ENCODE results near the gene TOMM70.
A peak's percentile ranks its signal among the peaks of the same experiment; 100 is the strongest.
"Not testable (repeated sequence)": the region's sequence is repeated elsewhere in the genome, so short reads cannot be mapped to it uniquely, and the experiment has no call there.

TOMM70 gene

GRCh38 chr3:100400780-100401673 lies at the start of gene TOMM70, which contains the start of gene LNP1:
Gene TOMM70, minus strand, starts transcription at chr3:100401089. Its CDS starts 140 bp downstream, at chr3:100400949.
Gene LNP1, plus strand, starts transcription at chr3:100401539. Its CDS starts 28,191 bp downstream, at chr3:100429730.
- DNase-seq, result peak; percentile 95 to 99 (median 98)
- intact Hi-C loops (cut with DNase I), result loop anchor here (5.0 kb wide), 1 partner anchor 306 kb away; the partner anchor contains the start of gene TFG

DNA sequence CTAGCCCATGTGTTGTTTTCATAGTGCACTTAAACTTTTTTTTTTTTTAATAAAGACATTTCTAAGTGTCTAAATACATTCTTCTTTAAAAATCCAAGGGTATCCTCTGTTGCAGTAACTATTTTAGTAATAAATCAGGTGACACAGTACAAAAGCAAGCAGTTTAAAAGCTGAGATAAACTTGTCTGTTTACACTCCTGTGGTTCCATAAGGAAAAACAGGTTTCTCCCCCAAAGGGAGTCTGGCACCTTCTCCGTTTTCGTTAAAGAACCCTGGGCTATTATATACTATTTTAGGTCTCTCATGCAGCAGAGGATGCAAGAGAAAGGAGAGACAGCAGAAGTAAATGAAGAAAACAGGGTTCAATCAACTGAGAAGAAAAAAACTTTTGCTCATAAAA lies 48.3 kb upstream of the TOMM70 start:
- intact Hi-C loops (cut with DNase I), result no loop called here
- DNase-seq, result no peak

- no peak for DNase-seq
- intact Hi-C loops (cut with DNase I), result no loop called here
Observed at GRCh38 chr3:100448079-100448478, 47.2 kb upstream of the TOMM70 start.

GRCh38 chr3:100447067-100447466 lies 46.2 kb upstream of the TOMM70 start:
- DNase-seq; intact Hi-C loops (cut with DNase I): not testable (repeated sequence)

DNA sequence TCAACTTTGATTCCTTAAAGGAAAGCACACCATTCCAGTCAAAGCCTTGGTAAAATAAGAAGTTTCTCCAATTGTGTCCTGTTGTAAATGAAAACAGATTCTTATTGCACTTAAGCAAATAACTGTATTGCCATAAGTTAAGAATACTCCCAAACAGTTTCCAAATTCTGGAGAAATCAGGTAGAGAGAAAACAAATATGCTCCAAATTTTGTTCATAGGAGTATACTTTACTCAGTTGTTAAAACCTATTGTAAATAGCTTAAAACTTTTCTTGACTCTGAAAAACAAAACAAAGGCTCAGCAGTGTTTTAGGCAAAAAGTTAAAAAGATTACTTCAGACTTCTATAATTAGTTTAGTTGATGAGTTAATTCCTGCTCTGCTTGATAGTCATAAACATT lies 42.8 kb upstream of the TOMM70 start:
- DNase-seq, result no peak
- intact Hi-C loops (cut with DNase I), result no loop called here

GRCh38 chr3:100440895-100441294 lies 40.0 kb upstream of the TOMM70 start:
- no peak for DNase-seq
- intact Hi-C loops (cut with DNase I), result no loop called here

DNA sequence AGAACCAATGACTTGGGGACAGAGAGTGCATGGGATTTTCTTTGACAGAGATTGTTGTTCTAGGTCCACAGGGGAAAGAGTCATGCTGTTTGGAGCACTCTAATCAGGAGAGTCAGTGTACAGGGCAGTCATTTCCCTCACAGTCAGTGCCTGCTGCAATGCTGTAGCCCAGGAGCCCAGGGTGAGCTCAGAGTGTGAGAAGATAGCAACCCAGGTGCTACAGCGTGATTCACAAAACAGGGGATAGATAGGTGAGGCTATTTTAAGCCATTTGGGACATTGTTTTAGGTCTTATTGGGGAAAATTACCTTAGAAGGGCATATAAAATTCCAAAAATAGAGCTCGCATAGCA lies 37.7 kb upstream of the TOMM70 start:
- no peak for DNase-seq
- intact Hi-C loops (cut with DNase I), result no loop called here

DNA sequence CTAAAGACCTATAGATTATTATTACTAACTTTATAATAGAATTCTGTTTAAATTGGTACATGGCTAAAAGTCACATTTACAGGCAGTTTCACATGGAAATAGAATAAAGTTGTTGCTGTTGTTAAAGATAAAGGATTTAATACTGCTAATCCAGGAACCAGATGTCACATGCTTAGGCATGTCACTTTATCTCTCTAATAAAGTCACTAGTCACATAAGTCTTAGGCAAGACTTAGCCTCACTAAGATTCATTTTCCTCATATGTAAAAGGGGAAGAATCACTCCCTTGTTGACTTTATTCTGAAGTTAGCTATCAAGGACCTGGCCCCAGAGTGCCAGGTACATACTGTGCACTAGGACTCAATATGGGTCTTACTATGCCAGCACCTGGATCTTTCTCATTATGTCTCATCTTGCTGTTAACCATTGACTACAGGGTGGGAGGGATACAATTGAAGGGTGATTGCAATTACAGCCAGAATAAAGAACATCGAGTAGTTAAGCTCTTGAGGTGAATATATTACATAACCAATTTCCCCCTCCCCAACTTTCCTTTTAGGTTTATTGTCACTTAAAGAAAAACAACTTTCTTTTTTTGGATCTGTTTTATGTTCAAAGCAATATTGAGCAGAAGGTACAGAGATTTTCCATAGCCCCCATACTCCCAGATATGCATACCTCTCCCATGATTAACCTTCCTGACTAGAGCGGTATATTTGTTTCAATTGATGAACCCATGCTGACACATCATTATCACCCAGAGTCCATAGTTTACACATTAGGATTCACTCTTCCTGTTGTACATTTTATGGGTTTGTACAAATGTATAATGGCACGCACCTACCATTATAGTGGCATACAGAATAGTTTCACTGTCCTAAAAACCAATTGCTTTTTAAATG lies 37.1 kb upstream of the TOMM70 start:
- no peak for DNase-seq

GRCh38 chr3:100436951-100437350 lies 36.1 kb upstream of the TOMM70 start:
- DNase-seq, result no peak
- intact Hi-C loops (cut with DNase I), result no loop called here

More for the DNA sequence above, 37.1 kb upstream of the TOMM70 start:
- intact Hi-C loops (cut with DNase I), result no loop called here

DNA sequence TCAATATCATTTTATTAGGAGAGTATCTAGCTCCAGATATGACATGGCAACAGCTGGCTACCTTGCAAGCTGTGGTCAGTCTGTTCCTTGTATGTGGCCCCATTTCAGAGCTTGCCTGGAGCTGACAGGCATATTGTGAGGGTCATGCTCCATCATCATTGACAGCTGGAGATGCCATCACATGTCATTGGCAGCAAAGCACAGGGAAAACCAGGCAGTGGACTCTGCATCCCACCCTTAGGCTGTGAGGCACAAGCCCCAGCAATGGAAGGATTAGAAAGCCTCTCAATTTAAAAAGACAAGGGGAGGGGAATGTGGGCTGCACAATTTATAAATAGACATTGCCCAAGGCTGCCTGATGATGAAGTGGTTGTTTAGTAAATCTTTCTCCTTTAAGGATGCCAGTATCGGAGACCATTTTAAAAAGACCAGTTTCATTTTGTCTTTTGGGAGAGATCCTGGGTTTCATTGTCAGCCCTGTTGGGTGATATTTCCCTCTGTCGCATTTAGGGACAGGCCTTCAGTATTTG lies 28.4 kb upstream of the TOMM70 start:
- intact Hi-C loops (cut with DNase I), result no loop called here

DNA sequence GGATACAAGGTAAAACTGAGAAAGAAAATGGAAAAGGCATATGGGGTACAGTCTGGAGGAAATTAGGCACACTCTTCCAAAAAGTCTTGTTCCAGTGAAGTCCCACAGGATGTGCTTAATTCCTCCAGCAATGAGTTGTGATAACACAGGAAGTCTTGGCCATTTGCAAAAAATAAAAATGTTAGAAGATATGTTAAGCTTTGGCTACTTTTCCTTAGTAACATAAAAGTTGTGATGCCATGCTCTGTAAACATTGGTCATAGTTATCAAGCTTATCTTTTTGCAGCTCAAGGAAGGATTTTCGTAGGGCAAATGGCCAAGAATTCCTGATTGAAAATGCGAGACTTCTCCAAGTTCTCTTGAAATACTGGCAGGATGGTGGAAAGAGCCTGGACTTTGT lies 26.8 kb upstream of the TOMM70 start:
- no peak for DNase-seq
- intact Hi-C loops (cut with DNase I), result no loop called here

More for the DNA sequence above, 28.4 kb upstream of the TOMM70 start:
- DNase-seq, result no peak

GRCh38 chr3:100426067-100426682 lies 25.3 kb upstream of the TOMM70 start:
- intact Hi-C loops (cut with DNase I), result no loop called here
- DNase-seq, result no peak

DNA sequence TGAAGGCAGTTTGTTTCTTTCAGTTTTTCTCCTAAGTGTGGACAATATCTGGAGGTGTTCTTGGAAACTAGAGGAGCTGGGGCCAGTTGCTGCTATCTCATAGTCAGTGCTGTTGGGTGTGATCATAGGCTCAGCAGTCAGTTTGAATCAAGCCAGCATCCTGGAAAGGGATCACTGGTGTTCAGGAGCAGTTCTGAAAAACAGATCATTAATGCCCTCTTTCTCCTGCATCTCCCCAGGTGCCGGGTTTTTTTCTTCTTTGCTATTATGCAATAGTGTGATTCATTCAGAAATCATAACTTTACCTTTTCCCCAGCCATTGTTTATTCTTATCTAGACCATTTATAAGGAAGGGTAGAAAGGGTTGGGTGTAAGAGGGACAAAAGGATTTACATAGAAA lies 24.4 kb upstream of the TOMM70 start:
- peak in 1 of 42 donors; percentile 14 for DNase-seq
- intact Hi-C loops (cut with DNase I), result no loop called here

DNA sequence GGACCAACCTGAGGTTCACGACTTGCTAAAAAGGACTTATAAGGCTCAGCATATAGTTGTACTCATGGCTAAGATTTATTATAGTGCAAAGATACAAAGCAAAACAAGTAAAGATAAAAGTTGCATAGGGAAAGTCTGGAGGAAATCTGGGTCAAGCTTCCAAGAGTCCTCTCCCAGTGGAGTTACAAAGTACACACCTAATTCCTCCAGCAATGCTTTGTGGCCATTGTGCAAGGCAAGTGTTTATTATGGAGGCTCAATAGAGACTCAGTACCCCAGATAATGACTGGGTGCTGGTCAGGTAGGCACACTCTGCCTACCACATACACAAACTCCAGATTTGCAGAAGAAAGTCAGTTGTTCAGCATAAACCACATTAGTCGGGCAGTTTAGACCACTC lies 23.4 kb upstream of the TOMM70 start:
- no peak for DNase-seq

DNA sequence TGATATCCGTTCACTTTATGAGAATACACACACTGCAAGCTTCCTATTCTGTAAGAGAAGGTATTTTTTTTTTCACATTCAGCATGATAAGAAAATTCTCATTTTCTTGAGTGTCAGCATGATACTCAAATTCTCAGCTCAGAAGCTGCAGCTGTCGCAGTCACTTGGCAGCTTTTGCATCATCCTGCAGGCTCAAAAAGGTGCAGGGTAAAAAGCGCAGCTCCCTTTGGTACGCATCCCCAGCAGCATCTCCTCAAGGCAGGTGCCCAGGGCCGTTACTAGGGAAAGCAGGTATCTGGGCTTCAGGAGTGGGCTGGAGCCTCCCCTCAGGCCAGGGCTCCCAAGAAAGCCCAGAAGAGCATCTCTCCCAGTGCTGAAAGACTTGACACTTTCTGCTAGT lies 22.7 kb upstream of the TOMM70 start:
- intact Hi-C loops (cut with DNase I), result no loop called here
- DNase-seq, result peak in 14 of 42 donors; percentile 16 to 59 (median 36)

More for the DNA sequence above, 23.4 kb upstream of the TOMM70 start:
- intact Hi-C loops (cut with DNase I), result no loop called here

DNA sequence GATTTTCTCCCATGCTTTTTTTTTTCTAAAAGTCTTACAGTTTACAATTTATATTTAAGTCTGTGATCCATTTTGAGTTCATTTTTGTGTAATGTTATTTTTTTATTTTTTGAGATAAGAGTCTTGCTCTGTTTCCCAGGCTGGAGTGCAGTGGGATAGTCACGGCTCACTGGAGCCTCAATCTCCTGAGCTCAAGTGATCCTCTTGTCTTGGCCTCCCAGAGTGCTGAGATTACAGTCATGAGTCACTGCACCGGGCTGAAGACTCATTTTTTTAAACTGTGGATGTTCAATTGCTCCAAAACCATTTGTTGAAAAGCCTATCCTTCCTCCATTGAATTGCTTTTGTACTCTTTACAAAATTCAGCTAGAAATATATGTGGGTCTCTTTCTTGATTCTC lies 20.0 kb upstream of the TOMM70 start:
- no peak for DNase-seq
- intact Hi-C loops (cut with DNase I), result no loop called here

GRCh38 chr3:100419406-100419805 lies 18.5 kb upstream of the TOMM70 start:
- no peak for DNase-seq
- intact Hi-C loops (cut with DNase I), result no loop called here

- intact Hi-C loops (cut with DNase I), result no loop called here
Observed at GRCh38 chr3:100416863-100417262, 16.0 kb upstream of the TOMM70 start.

DNA sequence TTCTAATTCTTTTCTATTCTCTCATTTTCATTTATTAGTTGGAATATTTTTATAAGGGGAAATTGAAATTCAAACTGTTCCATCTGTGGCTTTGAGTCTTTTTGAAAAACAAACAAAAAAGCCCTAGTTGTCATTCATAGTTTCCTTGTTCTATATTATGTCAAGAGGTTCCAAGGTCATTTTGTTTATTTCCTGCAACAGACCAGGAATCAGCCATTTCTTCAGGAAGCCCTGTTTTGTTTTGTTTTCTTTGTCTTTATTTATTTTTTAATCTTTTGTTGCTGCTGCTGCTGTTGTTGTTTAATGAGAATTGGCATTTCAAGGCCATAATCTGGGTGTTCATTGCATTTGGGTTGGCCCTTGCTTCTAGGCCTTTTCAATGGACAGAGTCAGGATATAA lies 15.3 kb upstream of the TOMM70 start:
- DNase-seq, result no peak
- intact Hi-C loops (cut with DNase I), result no loop called here

More at GRCh38 chr3:100416863-100417262, 16.0 kb upstream of the TOMM70 start:
- no peak for DNase-seq
